Measurements from ENCODE around the gene ZNF165. TPM values are rescaled to one million over a fixed set of nuclear protein-coding genes. Genes with fewer than 3 reads are reported as not detected.
"Not testable (repeated sequence)": the region's sequence is repeated elsewhere in the genome, so short reads cannot be mapped to it uniquely, and the experiment has no call there.

The ZNF165 gene
- total RNA-seq, 4 donors from 2014 or later: 0.40 to 1.1 (median 0.66) TPM

DNA sequence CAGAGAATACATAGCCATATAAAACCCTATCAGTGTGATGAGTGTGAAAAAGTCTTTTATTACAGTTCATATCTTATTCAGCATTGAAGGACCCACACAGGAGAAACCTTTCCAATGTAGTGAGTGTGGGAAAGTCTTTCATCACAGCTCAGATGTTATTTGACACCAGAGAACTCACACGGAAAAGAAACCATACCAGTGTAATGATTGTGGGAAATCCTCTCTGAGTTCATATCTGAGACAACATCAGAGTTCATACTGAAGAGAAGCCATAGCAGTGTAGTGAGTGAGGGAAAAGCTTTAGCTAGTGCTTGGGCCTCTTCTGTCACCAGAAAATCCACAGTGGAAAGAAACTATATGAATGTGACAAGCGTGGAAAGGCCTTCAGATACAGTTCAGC lies 35.4 kb downstream of the ZNF165 start:
- intact Hi-C loops (cut with DNase I): no loop called here
- no peak overlapping the region for H3K4me3 ChIP-seq
- DNase-seq (ENCODE audit: extremely low spot score): no peak
- WGBS: 89% methylated on average over 2 of the region's 2 CpGs
- H3K4me1 ChIP-seq: no peaks in the 10 kb centered on the region
- TF ChIP-seq EP300 (IDR thresholded peaks at IDR 0.05): no peak
- H3K9me3 ChIP-seq: no peaks in the 10 kb centered on the region
- no peak overlapping the region for H3K27ac ChIP-seq (replicated peaks in 1 of 4)
- H3K36me3 ChIP-seq: peaks cover 19 to 62% (median 49%) of the 10 kb centered on the region in 4 donors
- no peaks in the 10 kb centered on the region for H3K27me3 ChIP-seq

DNA sequence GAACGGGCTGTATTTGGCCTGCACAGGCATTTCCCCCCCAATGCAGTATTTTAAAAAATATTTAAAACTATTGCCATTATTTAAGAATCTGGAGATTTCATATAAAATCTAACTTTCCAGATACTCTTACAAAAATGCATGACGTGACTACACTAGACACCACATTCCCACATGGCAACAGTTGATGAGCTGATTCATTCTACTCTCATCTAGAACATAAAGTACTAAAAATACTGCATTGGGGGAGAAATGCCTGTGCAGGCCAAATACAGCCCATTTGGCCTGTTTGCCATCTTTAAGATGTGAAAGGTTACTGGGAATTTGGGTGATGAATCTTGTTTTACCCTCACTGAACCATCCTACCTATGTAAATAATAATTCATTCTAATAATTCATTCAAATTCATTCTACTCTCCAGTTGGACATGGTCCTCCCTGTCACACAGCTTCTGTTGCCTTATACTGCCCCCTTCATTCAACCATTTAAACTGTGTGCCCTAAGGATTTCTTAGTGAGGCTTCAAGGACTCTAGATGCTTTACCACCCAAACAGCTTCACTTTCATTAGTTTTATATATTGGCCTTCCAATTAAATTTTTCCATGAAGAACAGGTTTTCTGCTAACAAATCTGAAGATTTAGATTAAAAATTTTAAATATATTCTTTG lies 37.1 kb downstream of the ZNF165 start:
- H3K9me3 ChIP-seq: no peaks in the 10 kb centered on the region
- WGBS: 94% methylated on average over 2 of the region's 2 CpGs
- peaks cover 19 to 68% (median 55%) of the 10 kb centered on the region in 4 donors for H3K36me3 ChIP-seq
- DNase-seq (ENCODE audit: extremely low spot score): no peak
- TF ChIP-seq POLR2AphosphoS5 (IDR thresholded peaks at IDR 0.05) (no peak), POLR2A (IDR thresholded peaks at IDR 0.05; ENCODE audit: low read depth) (no peak), CTCF (IDR thresholded peaks at IDR 0.05) (no peak), EP300 (IDR thresholded peaks at IDR 0.05) (no peak)
- no peak overlapping the region for H3K27ac ChIP-seq (replicated peaks in 1 of 4)
- intact Hi-C loops (cut with DNase I): no loop called here
- H3K27me3 ChIP-seq: no peaks in the 10 kb centered on the region
- H3K4me1 ChIP-seq: no peaks in the 10 kb centered on the region
- H3K4me3 ChIP-seq: no peak overlapping the region

DNA sequence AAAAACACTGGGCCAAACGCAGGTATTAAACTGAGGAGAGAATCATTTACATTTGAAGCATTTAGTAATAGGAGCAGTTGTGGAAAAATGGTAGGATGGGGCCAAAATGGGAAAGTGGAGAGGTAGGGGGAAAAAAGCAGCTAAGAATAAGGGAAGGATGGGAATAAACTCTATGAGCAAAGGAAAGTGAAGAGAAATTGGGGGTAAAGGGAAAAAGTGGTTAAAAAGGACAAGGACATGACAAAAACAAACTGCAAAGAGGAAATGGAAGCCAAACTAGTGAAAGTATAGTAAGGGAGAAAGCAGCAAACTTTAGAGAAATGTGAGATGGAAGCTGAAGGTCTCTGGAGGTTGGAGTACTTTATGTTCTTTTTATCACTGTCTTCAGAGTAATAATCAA lies 37.8 kb downstream of the ZNF165 start:
- Histone ChIP-seq H3K4me1 (no peaks in the 10 kb centered on the region), H3K36me3 (peaks cover 19 to 72% (median 56%) of the 10 kb centered on the region in 4 donors), H3K27me3 (no peaks in the 10 kb centered on the region), H3K9me3 (no peaks in the 10 kb centered on the region), H3K4me3 (no peak overlapping the region), H3K27ac (replicated peaks in 1 of 4) (no peak overlapping the region)
- TF ChIP-seq POLR2A (IDR thresholded peaks at IDR 0.05; ENCODE audit: low read depth) (no peak), CTCF (IDR thresholded peaks at IDR 0.05) (no peak), EP300 (IDR thresholded peaks at IDR 0.05) (no peak), POLR2AphosphoS5 (IDR thresholded peaks at IDR 0.05) (no peak)
- DNase-seq (ENCODE audit: extremely low spot score): no peak
- intact Hi-C loops (cut with DNase I): no loop called here
- 88% methylated on average over 1 of the region's 1 CpG for WGBS

DNA sequence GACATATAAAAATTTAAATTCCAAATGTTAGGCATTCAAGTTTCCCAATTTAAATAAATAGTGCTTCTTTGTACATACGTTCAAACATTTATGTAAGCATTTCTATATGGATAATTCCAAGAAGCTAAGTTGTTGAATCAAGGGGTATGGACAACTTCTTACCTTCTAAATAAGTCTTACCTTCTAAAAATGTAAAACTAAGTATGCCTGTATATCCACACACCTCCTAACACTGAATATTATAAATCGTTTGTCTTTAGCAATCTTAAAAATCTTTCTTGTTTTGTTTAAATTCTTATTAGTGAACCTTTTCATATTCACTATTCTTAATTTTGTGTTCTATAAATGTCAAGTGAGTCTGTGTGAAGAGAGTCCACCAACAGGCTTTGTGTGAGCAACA lies 41.5 kb downstream of the ZNF165 start:
- intact Hi-C loops (cut with DNase I): no loop called here
- H3K36me3 ChIP-seq: peaks cover 8 to 50% (median 38%) of the 10 kb centered on the region in 4 donors

DNA sequence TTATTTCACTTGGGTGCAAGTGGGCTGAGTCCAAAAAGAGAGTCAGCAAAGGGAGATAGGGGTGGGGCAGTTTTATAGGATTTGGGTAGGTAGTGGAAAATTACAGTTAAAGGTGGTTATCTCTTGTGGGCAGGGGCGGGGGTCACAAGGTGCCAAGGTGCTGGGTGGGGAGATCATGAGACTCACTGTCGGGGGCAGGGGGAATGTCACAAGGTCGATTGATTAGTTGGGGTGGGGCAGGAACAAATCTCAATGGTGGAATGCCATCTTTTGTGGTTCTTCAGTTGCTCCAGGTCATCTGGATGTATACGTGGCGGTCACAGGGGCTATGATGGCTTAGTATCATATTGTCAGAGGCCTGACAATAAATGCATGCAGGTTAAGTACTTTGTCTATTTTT lies 41.9 kb downstream of the ZNF165 start:
- intact Hi-C loops (cut with DNase I): not testable (repeated sequence)
- peaks cover 8 to 50% (median 38%) of the 10 kb centered on the region in 4 donors for H3K36me3 ChIP-seq

More for the DNA sequence above, 41.5 kb downstream of the ZNF165 start:
- TF ChIP-seq POLR2A (IDR thresholded peaks at IDR 0.05; ENCODE audit: low read depth) (no peak), CTCF (IDR thresholded peaks at IDR 0.05) (no peak), POLR2AphosphoS5 (IDR thresholded peaks at IDR 0.05) (no peak), EP300 (IDR thresholded peaks at IDR 0.05) (no peak)
- Histone ChIP-seq H3K27me3 (no peaks in the 10 kb centered on the region), H3K9me3 (no peaks in the 10 kb centered on the region), H3K4me3 (no peak overlapping the region), H3K4me1 (peaks cover 3 to 21% (median 16%) of the 10 kb centered on the region in 4 donors), H3K27ac (replicated peaks in 1 of 4) (no peak overlapping the region)
- WGBS: 85% methylated on average over 2 of the region's 2 CpGs
- DNase-seq (ENCODE audit: extremely low spot score): no peak

More for the DNA sequence above, 41.9 kb downstream of the ZNF165 start:
- H3K4me1 ChIP-seq: peaks cover 3 to 21% (median 16%) of the 10 kb centered on the region in 4 donors
- DNase-seq (ENCODE audit: extremely low spot score); H3K27ac ChIP-seq (replicated peaks in 1 of 4); H3K4me3 ChIP-seq; H3K27me3 ChIP-seq; H3K9me3 ChIP-seq: not testable (repeated sequence)
- WGBS: 94% methylated on average over 5 of the region's 5 CpGs
